Fibroblast of the conjunctiva (primary cell): ENCODE results near the gene LBHD2.
"Not testable (repeated sequence)": the region's sequence is repeated elsewhere in the genome, so short reads cannot be mapped to it uniquely, and the experiment has no call there.

Experiments
- DNase-seq: peaks from one replicate; pipeline ENCODE4 v3.0.0-alpha.2; 2010; ENCODE audit warnings: low read depth

LBHD2 gene

DNA sequence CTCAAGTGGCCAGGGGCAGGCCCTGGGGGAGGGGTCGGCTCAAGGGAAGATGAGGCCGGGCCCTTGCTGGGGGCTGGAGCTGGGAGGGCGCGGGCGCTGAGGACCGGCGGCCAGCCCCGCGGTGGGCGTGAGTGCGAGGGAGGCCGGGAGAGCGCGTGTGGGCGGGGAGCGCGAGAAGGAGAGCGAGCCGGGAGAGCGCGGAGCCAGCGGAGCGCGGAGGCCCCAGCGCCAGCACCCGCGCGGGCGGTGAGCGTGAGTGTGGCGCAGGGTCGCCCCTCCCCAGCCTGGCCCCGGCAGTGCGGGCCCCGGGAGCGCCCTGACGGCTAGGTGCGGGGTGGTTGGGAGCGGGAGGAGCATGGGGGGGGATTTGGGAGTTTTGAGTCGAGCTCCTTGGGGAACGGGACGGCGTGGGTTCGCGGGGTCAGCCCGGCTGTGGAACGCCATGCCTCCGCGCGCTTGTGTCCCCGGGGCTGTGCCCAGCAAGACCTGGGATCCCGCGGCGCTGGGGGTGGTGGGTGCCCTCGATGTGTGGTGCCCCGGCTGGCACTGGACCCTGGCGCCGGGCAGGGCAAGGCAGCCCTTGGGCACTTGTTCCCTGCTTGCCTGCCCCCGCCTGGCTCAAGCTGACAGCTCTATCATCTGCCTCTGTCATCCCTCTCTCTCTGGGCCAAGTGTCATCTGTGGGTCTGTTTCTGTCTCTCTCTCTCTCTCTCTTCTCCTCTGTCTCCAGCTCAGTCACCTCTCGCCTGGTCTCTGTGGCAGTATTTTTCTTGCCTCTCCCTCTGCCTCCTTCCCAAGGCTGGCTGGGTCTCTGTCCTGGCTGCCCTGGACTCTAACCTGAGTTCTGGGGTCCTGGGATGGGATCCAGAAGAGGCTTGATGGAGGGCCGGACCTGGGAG is at the start of gene LBHD2:
Gene LBHD2, plus strand, starts transcription at position 190 of the 899 bp plus-strand sequence. CDS start 1,803 bp downstream, outside the sequence.
- no peak for DNase-seq

DNA sequence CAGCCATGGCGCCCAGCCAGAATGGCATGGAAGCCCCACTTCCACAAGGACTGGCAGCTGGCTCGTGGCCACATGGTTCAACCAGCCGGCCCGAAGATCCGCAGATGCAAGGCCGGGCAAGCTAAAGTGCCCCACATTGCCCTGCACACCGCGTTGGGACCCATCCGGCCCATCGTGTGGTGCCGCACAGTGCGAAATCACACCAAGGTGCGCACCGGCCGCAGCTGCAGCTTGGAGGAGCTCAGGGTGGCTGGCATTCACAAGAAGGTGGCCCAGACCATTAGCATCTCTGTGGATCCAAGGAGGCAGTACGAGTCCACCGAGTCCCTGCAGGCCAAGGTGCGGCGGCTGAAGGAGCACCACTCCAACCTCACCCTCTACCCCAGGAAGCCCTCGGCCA is 42.5 kb upstream of the LBHD2 start:
- no peak for DNase-seq

DNA sequence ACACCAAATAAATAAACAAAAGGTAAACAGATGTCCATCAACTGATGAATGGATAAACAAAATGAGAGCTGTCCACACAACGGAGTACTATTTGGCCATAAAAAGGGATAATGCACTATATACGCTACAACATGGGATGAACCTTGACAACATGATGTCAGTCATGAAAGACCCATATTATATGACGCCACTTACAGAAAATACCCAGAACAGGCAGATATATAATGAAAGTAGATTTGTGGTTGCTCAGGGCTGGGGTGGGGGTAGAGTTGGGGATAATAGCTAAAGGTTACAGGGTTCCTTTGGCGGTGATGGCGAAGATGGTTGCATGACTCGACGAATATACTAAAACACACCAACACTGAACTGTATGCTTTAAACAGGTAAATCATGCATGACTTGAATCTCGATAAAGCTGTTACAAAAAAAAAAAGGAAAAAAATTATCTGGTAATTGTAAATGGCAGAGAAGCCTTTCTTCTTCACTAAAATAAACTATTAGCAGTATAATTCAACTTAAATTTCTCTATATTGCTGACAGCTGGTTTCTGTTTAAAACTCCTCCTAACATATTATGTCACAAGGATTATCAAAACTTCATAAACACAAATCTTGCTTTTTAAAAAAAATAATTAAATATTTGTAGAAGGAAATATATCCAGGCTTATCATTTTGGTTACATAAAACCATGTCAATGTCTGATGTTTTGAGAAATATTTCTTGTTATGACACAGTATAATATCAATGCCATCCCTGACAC is 40.6 kb upstream of the LBHD2 start:
- DNase-seq, result no peak

DNA sequence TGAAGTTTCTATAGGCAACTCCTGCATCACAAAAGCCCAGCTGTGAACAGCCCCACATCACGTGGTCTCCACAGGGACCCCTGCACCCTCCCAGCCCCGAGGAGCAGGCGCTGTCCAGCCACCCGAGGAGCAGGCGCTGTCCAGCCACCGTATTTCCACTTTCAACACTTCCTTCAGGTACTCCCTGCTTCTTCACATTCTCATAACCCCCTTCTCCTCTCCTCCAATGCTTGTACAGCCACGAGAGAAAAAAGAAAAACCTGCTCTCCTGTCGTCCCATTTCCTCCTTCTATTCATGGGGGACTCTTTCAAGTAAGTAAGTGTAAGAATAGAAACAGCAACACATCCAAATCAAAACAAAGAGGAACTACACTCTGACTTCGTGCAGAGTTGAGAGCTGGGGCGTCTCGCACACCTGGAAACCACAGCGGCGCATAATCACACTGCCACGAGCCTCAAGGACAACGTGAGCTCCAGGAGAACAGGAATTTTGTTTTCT is 38.6 kb upstream of the LBHD2 start:
- no peak for DNase-seq

DNA sequence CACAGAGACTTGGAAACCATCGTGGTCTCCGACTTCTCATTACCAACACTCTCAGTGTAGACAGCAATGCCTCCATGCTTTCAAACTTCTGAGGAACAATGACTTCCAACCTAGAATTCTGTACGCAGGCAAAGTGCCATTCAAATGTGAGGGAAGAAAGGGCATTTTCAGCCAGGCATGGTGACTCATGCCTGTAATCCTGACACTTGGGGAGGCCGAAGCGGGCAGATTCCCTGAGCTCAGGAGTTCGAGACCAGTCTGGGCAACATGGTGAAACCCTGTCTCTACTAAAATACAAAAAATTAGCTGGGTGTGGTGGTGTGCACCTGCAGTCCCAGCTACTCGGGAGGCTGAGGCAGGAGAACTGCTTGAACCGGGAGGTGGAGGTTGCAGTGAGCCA is 36.6 kb upstream of the LBHD2 start:
- not testable (repeated sequence) for DNase-seq

DNA sequence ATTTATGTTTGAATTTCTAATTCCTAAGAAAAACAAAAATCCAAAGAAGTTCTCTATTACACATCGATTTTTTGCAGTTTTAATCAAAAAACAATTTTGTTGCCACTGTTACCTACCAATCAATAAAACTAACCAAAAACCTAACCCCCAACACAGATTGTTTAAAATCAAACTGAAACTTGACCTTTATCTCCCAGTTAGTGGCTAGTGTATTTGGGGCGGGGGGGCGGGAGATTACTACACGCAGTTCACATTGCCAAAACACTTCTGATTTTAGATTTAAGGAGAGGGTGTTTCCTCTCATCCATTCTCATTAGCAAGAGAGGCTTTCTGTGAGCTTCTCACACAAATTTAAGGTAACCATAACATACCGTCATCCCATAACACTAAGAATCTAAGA is 33.1 kb upstream of the LBHD2 start:
- no peak for DNase-seq

DNA sequence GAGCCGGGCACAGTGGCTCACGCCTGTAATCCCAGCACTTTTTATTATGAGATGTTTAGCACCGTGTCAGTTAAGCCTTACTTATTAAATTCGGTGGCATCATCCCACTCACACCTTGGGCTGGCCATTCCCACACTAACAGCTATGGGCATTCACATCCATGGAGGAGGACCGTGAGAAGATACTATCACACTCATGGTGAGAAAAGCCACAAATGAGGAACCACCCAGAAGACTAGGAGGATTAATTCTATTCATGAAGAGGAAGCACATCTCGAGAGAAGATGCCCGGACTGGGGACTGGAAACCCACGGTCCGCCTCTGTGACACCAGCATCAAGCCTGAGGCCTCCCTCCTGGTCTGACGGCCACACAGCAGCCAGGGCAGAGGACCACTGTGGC is 31.6 kb upstream of the LBHD2 start:
- DNase-seq, result no peak

DNA sequence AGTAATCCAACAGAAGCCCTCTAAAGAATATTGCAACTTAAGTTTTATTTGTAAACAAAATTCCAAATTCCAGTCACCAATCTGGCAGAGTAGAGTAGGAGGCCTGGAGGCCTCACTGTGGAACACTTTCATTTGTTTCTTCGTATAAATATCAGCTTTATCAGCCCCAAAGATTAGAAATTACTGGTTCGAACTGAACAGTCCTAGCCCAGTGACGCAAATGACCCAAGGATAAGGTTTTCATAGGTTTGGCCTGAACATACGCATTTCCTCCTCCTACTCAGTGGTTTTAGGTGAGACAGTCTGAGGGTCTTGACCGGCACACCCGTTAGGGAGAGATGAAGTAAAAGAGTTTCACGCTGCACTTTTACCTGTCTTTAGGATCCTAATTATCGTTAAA is 28.3 kb upstream of the LBHD2 start:
- no peak for DNase-seq

DNA sequence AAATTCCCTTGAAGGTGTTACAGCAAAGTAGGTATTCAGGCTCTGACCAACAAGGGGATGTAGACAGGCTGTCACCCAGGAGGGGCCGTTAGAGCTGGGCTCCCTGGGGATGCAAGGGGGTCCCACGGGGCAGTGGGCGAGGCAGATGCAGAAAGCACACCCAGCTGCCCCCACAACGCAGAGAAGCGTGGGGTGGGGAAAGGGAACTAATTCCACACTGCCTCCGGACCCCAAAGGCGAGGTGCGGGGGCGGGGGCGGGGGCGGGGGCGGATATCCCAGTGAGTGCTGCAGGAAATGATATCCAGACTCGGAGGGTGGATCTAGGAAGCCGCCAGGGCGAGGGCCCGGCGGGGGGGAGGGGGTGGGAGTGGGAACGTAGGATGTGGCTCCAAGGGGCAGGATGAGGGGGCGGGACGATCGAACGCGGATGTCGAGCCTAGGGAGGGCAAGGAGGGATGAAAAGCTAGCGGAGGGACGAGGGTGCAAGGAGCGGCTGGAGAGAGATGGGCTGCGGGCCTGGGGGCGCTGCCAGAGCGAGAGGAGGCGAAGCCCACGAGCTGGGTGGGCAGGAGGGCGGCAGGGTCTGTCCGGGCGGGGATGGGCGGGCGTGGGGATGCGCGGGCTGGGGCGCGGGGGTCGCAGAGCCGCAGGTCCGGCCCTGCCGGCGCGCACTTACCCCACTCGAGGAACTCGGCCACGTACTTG is 27.5 kb upstream of the LBHD2 start:
- peak; percentile 41 for DNase-seq

DNA sequence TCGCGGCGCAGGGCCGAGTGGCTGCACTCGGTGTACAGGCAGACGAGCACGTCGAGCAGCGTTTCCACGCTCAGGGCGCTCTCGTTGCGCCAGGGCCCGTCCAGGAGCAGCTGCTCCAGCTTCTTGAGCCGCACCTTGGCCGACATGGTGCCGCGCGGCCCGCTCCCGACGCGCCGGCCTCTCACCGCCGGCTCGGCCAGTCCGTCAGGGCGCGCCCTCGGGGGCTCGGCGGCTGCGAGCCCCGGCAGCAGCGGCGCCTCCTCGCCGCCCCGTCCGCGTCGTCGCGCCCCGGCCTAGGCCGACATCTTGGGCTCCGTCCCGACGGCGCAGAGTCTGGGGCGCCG is 27.0 kb upstream of the LBHD2 start:
- no peak for DNase-seq

DNA sequence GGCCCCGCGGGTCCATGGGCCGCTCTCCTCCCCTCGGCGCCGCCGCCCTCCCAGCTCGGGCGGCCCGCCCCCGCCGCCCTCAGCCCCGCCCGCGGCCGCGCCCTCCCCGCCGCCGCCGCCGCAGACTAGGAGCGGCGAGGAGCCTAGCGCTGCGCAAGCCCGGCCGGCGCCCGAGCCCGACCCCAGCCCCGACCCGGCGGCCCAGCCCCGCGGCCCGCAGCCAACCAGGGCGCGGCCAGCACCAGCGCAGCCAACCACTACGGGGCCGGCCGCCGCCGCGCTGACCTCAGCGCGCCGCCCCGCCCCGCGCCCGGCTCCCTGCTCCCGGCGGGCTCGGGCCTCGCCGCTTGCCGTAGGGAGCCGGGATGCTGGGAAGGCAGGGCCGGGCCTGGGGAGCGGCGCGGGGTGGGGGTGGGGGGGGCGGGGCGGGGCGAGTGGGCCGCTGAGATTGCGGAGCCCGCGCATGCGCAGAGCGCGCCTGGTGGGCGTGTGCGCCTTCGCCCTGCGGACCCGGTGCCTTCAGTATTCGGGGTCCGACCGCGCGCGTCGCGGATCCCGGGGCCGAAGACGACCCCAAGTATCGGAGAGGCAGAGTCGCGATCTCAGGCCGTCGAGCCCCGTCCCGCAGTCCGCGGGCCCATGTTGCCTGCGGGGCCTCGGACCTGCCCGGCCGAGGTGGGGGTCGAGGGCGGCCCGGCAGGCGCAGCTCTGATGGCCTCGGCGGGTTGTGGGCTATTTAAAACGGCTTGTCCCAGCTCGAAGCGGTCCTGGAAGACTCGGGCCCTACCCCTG is 26.4 kb upstream of the LBHD2 start, which contains the start of gene CDC42BPB:
Gene CDC42BPB, minus strand, starts transcription at position 178 of the 792 bp plus-strand sequence. CDS start 376 bp downstream, outside the sequence.
- peak; percentile 77 for DNase-seq

DNA sequence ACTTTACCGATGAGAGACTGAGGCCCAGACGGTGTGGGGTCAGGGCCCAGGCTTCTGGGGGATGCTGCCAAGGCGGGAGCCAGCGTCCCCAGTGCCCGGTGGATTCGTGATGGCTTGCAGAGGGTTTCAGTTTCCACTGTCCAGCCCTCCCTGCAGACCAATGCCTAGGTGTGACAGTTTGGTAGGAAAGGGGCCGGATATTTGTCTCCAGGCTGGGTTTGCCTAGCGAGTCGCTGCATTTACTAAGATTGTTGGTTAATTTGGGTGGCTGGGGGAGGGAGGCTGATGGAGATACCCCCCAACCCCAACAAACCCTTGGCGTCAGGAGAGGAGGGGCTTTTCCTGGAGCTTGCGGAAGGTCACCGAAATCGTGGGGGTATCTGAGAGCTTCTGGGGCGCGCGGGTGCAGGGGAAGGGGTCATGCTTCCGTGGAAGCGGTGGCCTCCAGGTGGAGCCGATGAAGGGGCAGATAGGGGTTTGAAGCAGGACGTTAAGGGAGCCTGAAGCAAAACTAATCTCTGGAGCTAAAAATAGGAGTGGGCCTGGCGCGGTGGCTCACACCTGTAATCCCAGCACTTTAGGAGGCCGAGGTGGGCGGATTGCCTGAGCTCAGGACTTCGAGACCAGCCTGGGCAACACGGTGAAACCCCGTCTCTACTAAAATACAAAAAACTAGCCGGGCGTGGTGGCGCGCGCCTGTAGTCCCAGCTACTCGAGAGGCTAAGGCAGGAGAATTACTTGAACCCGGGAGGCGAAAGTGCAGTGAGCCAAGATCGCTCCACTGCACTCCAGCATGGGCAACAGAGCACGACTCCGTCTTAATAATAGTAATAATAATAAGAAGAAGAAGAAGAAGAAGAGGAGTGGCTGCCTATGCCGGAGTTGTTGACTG is 25.6 kb upstream of the LBHD2 start:
- no peak for DNase-seq

DNA sequence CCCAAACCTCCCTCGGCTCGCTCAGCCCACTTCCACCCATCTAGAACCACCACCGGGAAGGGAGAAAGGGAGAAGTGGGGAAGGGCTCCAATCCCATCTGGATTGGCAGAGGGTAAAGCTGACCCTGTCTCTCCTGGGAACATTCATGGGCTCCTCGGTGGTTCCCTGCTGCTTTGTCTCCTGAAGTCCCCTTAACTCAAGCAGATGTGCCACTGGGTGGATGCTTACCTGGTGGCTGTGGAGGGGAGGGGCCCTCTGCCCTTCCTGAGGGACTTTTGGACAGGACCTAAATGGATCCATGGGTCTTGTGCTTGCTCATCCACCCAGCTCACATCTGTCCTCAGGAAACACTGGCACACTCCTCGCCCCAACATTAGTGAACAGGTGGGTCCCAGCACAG is 24.5 kb upstream of the LBHD2 start:
- no peak for DNase-seq

DNA sequence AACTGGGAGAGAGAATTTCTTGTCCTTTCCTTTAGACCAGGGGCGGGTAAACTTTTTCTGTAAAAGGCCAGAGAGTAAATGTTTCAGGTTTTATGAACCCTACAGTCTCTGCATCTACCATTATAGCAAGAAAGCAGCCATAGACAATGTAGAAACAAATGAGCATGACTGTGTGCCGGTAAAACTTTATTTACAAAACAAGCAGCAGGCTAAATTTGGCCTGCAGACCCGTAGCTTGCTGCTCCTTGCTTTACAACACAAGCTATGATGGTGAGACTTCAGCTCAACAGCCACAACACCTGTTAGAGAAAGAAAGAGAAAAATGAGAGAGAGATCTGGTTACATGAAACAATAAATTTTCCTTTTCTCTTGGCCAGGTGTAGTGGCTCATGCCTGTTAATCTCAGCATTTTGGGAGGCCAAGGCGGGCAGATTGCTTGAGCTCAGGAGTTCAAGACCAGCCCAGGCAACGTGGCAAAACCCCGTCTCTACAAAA is 22.5 kb upstream of the LBHD2 start:
- DNase-seq, result no peak

DNA sequence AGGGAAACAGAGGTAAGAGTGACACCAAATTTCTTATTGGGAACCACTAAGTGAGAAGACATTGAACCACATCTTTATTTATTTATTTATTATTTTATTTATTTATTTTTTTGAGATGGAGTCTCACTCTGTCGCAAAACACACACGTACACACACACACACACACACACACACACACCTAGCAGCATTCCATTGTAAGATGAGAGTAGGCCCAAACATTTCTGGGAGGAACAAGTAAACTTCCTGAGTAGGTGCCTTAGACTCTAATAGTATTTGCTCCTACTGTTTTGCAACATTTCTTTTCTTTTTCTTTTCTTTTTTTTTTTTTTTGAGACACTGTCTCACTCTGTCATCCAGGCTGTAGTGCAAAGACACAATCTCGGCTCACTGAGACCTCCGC is 19.6 kb upstream of the LBHD2 start:
- DNase-seq, result no peak

DNA sequence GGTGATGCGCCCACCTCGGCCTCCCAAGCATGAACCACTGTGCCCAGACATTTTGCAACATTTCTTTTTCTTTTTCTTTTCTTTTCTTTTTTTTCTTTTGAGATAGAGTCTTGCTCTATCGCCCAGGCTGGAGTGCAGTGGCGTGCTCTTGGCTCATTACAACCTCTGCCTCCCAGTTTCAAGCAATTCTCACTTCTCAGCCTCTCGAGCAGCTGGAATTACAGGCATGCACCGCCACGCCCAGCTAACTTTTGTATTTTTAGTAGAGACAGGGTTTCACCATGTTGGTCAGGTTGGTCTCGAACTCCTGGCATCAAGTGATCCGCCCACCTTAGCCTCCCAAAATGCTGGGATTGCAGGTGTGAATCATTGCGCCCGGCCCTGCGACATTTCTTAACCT is 19.0 kb upstream of the LBHD2 start:
- no peak for DNase-seq

DNA sequence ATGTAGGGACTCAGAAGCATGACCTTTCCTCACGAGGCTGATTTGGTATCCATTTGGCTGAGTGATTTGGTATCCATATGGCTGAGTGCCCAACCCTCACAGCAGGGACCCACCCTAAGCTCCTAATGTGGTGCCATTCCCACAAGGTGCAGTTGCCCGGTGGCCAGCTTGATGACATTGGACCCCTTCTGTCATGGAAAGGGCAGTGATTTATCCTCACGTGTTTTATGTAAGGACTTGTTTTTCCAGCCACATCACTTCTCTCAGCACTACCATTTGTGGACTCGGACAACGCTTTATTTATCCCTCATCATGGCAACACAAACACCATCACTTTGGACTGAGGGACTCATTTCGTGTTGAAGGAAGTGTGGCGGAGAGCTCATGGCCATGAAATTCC is 18.1 kb upstream of the LBHD2 start:
- no peak for DNase-seq

DNA sequence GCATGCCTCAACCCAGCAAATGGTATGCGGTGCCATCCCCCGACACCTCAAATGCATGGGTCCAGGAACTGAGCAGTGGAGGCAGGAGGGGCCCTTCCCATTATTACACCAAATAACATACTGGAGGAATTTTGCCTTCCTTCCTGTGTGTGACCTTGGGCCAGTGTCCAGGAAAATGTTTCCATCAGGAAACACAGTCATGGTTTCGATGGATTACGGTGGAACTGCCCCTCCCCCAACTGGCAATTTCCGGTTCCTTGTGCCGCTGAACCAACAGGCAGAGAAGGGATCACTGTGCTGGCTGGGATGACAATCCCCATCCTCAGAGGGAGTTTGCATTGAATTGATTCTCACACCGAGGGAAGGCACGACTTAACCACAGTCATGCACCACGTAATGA is 17.6 kb upstream of the LBHD2 start:
- DNase-seq, result no peak

DNA sequence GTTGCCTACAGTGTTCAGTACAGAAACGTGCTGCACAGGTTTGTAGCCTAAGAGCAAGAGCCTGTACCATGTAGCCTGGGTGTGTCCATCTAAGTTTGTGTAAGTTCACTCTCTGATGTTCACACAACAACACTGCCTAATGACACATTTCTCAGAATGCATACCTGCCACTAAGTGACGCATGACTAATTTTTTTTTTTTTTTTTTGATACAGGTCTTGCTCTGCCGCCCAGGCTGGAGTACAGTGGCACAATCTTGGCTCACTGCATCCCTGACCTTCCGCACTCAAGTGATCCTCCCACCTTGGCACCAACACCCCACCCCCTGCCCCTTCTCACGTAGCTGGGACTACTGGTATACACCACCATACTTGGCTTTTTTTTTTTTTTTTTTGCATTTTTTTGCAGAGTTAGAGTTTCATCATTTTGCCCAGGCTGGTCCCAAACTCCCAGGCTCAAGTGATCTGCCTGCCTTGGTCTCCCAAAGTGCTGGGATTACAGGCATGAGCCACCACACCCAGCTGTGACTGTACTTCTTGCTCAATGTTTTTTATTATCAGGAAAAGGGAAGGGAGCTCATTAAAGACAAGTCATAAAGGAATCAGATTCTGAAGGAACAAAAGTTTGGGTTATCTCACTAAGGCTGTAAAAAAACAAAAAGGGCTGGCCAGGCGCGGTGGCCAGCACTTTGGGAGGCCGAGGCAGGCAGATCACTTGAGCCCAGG is 16.6 kb upstream of the LBHD2 start:
- DNase-seq, result peak; percentile 23
